H1 (cell line): ENCODE data around the gene RBM10. TPM values are rescaled to one million over a fixed set of nuclear protein-coding genes. Genes with fewer than 3 reads are reported as not detected.

ENCODE experiments used
- CTCF ChIA-PET: fragments of 300-600 bp; sonication (Branson Sonifier 250); formaldehyde crosslinking; loops from one replicate; lab custom pipeline; 2021; ENCODE audit not compliant: partially characterized antibody; lab: Charles Lee
- POLR2A ChIA-PET: fragments of 300-600 bp; sonication (Branson Sonifier 250); formaldehyde crosslinking; loops from one replicate; lab custom pipeline; 2021; ENCODE audit warnings: inconsistent platforms; ENCODE audit not compliant: partially characterized antibody; lab: Charles Lee
- DNase-seq, 2 experiments: peaks; one replicate each; pipeline versions ENCODE4 v3.0.0 to v3.0.0-alpha.2; 2010 to 2022; ENCODE audit warnings: low spot score in 2 of 2, low read depth in 1 of 2, mixed read lengths in 1 of 2
- FAIRE-seq: peaks from 2 replicates; lab custom pipeline; 2011; peaks lifted over from hg19 to GRCh38; lab: Jason Lieb, UNC
- H2AFZ ChIP-seq: 2 replicates; pipeline ENCODE4 v1.8.1; 2012; ENCODE audit warnings: low read length, inconsistent platforms
- H2AK5ac ChIP-seq: 2 replicates; pipeline ENCODE4 v1.6.1; 2013; ENCODE audit warnings: low read depth, low read length
- H2BK120ac ChIP-seq: replicated peaks from 2 replicates; pipeline ENCODE3; 2013; ENCODE audit warnings: low read depth, low read length, inconsistent platforms
- H2BK12ac ChIP-seq: 2 replicates; pipeline ENCODE4 v1.6.1; 2013; ENCODE audit warnings: low read depth, low read length
- H2BK15ac ChIP-seq: 2 replicates; pipeline ENCODE4 v1.6.1; 2013; ENCODE audit warnings: low read length
- H2BK20ac ChIP-seq: 2 replicates; pipeline ENCODE4 v1.6.1; 2013; ENCODE audit warnings: low read length
- H2BK5ac ChIP-seq: 2 replicates; pipeline ENCODE4 v1.6.1; 2013; ENCODE audit warnings: low read depth, low read length
- H3K14ac ChIP-seq: 2 replicates; pipeline ENCODE4 v1.6.1; 2013; ENCODE audit warnings: inconsistent platforms; ENCODE audit not compliant: insufficient read length
- H3K18ac ChIP-seq: 2 replicates; pipeline ENCODE4 v1.6.1; 2013; ENCODE audit warnings: low read length; ENCODE audit errors: extremely low read depth
- H3K23ac ChIP-seq: 2 replicates; pipeline ENCODE4 v1.6.1; 2013; ENCODE audit warnings: inconsistent platforms; ENCODE audit not compliant: insufficient read length
- H3K23me2 ChIP-seq: 2 replicates; pipeline ENCODE4 v1.6.1; 2013; ENCODE audit warnings: low read depth, low read length
- H3K27ac ChIP-seq: 2 replicates; pipeline ENCODE4 v1.6.1; 2011; ENCODE audit warnings: low read depth, low read length, inconsistent platforms
- H3K27me3 ChIP-seq, 4 experiments: replicated peaks in 1 of 4; 1 replicate in 1 of 4; 2 replicates in 3 of 4; pipeline versions ENCODE4 v1.6.1 to v1.8.1; 2011 to 2013; ENCODE audit warnings: low read length in 3 of 4, mild to moderate bottlenecking in 3 of 4, inconsistent platforms in 2 of 4, mixed read lengths in 2 of 4, moderate library complexity in 1 of 4; ENCODE audit not compliant: control insufficient read depth in 3 of 4, insufficient read depth in 3 of 4; ENCODE audit errors: extremely low read depth in 1 of 4
- H3K36me3 ChIP-seq, 4 experiments: 2 replicates each; pipeline versions ENCODE4 v1.6.1 to v1.8.1; 2011 to 2013; ENCODE audit warnings: mild to moderate bottlenecking in 4 of 4, low read length in 3 of 4, moderate library complexity in 2 of 4, control low read depth in 1 of 4, inconsistent platforms in 1 of 4; ENCODE audit not compliant: insufficient read depth in 4 of 4, control insufficient read depth in 2 of 4
- H3K4ac ChIP-seq: replicated peaks from 2 replicates; pipeline ENCODE3; 2013; ENCODE audit warnings: low read length, low read depth, mixed read lengths, inconsistent platforms; ENCODE audit not compliant: insufficient read length
- H3K4me1 ChIP-seq, 4 experiments: replicated peaks in 1 of 4; 1 replicate in 1 of 4; 2 replicates in 3 of 4; pipeline versions ENCODE4 v1.6.1 to v1.8.1; 2011 to 2013; ENCODE audit warnings: low read length in 3 of 4, inconsistent platforms in 2 of 4, mixed read lengths in 1 of 4; ENCODE audit not compliant: insufficient read depth in 4 of 4, control insufficient read depth in 3 of 4
- H3K4me2 ChIP-seq, 2 experiments: 2 replicates each; pipeline versions ENCODE4 v1.6.1 to v1.8.1; 2011 to 2013; ENCODE audit warnings: low read depth in 2 of 2, low read length in 2 of 2, control low read depth in 1 of 2, inconsistent platforms in 1 of 2, mild to moderate bottlenecking in 1 of 2; ENCODE audit not compliant: insufficient read depth in 1 of 2
- H3K4me3 ChIP-seq, 4 experiments: fragments of 200-600, 300-600 bp in 1 of 4; sonication (generic), shearing (Covaris generic), sonication (Bioruptor Twin) in 1 of 4; 2 replicates each; pipeline versions ENCODE4 v1.5.1 to v1.8.1; 2011 to 2016; ENCODE audit warnings: low read length in 4 of 4, low read depth in 3 of 4, control low read depth in 2 of 4, inconsistent platforms in 2 of 4, mild to moderate bottlenecking in 2 of 4, mixed read lengths in 1 of 4, moderate library complexity in 1 of 4; ENCODE audit not compliant: insufficient read depth in 2 of 4; ENCODE audit errors: extremely low read depth in 1 of 4
- H3K56ac ChIP-seq: replicated peaks from 2 replicates; pipeline ENCODE3; 2013; ENCODE audit warnings: low read depth, mild to moderate bottlenecking, mixed read lengths, low read length, inconsistent platforms; ENCODE audit not compliant: insufficient read length
- H3K79me1 ChIP-seq: 2 replicates; pipeline ENCODE4 v1.6.1; 2013; ENCODE audit warnings: low read depth, low read length, control low read depth
- H3K79me2 ChIP-seq, 2 experiments: 2 replicates each; pipeline versions ENCODE4 v1.6.1 to v1.8.1; 2012 to 2013; ENCODE audit warnings: low read length in 2 of 2, mild to moderate bottlenecking in 2 of 2, inconsistent platforms in 1 of 2; ENCODE audit not compliant: insufficient read depth in 2 of 2, control insufficient read depth in 1 of 2
- H3K9ac ChIP-seq, 4 experiments: replicated peaks in 1 of 4; 1 replicate in 1 of 4; 2 replicates in 3 of 4; pipeline versions ENCODE4 v1.6.1 to v1.8.1; 2011 to 2013; ENCODE audit warnings: low read depth in 3 of 4, low read length in 3 of 4, control low read depth in 2 of 4, mild to moderate bottlenecking in 2 of 4, moderate library complexity in 2 of 4, inconsistent platforms in 1 of 4; ENCODE audit errors: extremely low read depth in 1 of 4
- H3K9me3 ChIP-seq, 2 experiments: 2 replicates each; pipeline versions ENCODE4 v1.6.1 to v1.8.1; 2012 to 2013; ENCODE audit warnings: mild to moderate bottlenecking in 2 of 2, moderate library complexity in 2 of 2, control low read depth in 1 of 2, inconsistent platforms in 1 of 2, low read depth in 1 of 2, low read length in 1 of 2, mixed read lengths in 1 of 2; ENCODE audit not compliant: insufficient read depth in 2 of 2
- H4K20me1 ChIP-seq, 2 experiments: replicated peaks in 1 of 2; 2 replicates each; pipeline versions ENCODE3 to v1.8.1; 2011 to 2013; ENCODE audit warnings: inconsistent platforms in 2 of 2, low read length in 2 of 2, mild to moderate bottlenecking in 1 of 2; ENCODE audit not compliant: insufficient read depth in 2 of 2, control insufficient read depth in 1 of 2
- H4K5ac ChIP-seq: 2 replicates; pipeline ENCODE4 v1.6.1; 2013; ENCODE audit warnings: low read length, low read depth, mixed read lengths, inconsistent platforms; ENCODE audit not compliant: insufficient read length
- H4K8ac ChIP-seq: 2 replicates; pipeline ENCODE4 v1.8.0; 2013; ENCODE audit warnings: mild to moderate bottlenecking, moderate library complexity, low read length, inconsistent platforms; ENCODE audit not compliant: insufficient read depth; ENCODE audit errors: extremely low read depth
- H4K91ac ChIP-seq: replicated peaks from 2 replicates; pipeline ENCODE3; 2013; ENCODE audit warnings: low read length, mixed read lengths, inconsistent platforms; ENCODE audit not compliant: insufficient read length
- CBX8 ChIP-seq: fragments of 300-800, 300-1000 bp; sonication (generic); IDR thresholded peaks from 2 replicates; pipeline ENCODE4 v1.7.1; 2016; ENCODE audit warnings: low read depth, low read length, borderline replicate concordance
- POLR2A ChIP-seq, 2 experiments: IDR thresholded peaks; 1 replicate in 1 of 2; 2 replicates in 1 of 2; pipeline ENCODE4 v1.6.1; 2011; ENCODE audit warnings: low read depth in 2 of 2, low read length in 2 of 2, mild to moderate bottlenecking in 2 of 2; ENCODE audit errors: control extremely low read depth in 1 of 2
- POLR2AphosphoS5 ChIP-seq: IDR thresholded peaks from 2 replicates; pipeline ENCODE4 v1.6.1; 2011; ENCODE audit warnings: low read depth, low read length
- RFX5 ChIP-seq: IDR thresholded peaks from 2 replicates; pipeline ENCODE4 v1.6.1; 2011; ENCODE audit warnings: low read depth, low read length, improper control_type of control experiment, borderline replicate concordance
- SP1 ChIP-seq: IDR thresholded peaks from 2 replicates; pipeline ENCODE4 v1.6.1; 2011; ENCODE audit warnings: low read depth, low read length
- SP2 ChIP-seq: IDR thresholded peaks from 2 replicates; pipeline ENCODE4 v1.6.1; 2012; ENCODE audit warnings: mild to moderate bottlenecking, low read length, inconsistent platforms
- TCF12 ChIP-seq: IDR thresholded peaks from 2 replicates; pipeline ENCODE4 v1.6.1; 2011; ENCODE audit warnings: low read depth, mild to moderate bottlenecking, low read length
- WGBS, 2 experiments: shearing (Covaris generic) in 1 of 2; methylation state at CpG; one replicate each; pipeline versions ENCODE4 v1.1.6 to v1.1.7; 2013 to 2015; ENCODE audit warnings: low lambda C conversion rate in 2 of 2, mixed read lengths in 2 of 2, inconsistent platforms in 1 of 2, low coverage in 1 of 2, missing lambda C conversion rate in 1 of 2; ENCODE audit not compliant: insufficient replicate concordance in 2 of 2, insufficient coverage in 1 of 2, insufficient read length in 1 of 2; ENCODE audit errors: extremely low coverage in 1 of 2, missing lambda C conversion rate in 1 of 2; 5-methylcytosine and 5-hydroxymethylcytosine counted together
- polyA plus RNA-seq, 7 experiments: library from polyadenylated mRNA; depleted of rRNA in 3 of 7; stranded (reverse) in 5 of 7; unstranded in 2 of 7; fragments of >200 nt in 5 of 7; fragments of 200-250 nt in 2 of 7; gene quantifications; 1 replicate in 5 of 7; 2 replicates in 1 of 7; 4 replicates in 1 of 7; pipeline versions ENCODE4 v1.2.1 to v1.2.3, GENCODE V29; 2011 to 2013; ENCODE audit warnings: missing spikeins in 2 of 7, mixed read lengths in 2 of 7
- total RNA-seq: library from RNA; stranded (reverse); fragmentation: NEBNext Ultra II Directional; extraction: Animal tissue kit (Norgen Biotek cat#: 25700); gene quantifications from 2 replicates; pipeline ENCODE4 v1.2.1, GENCODE V29; 2021

RBM10 gene
- total and polyA plus RNA-seq, 2 of the 8 experiments (the other 6 are each of a cell fraction or from before 2014, with no cell fraction given): 35.7 to 64.0 TPM

- Histone ChIP-seq H3K14ac (no peak overlapping the region), H2AFZ (peak overlapping the region; percentile 48), H3K27ac (peak overlapping the region; percentile 100), H3K23ac (no peak overlapping the region), H3K79me2 (peaks cover 21 to 40% of the 10 kb centered on the region in 2 experiments), H2BK120ac (no peak overlapping the region), H3K56ac (no peak overlapping the region), H3K23me2 (peaks cover 8% of the 10 kb centered on the region; the same call in 1 of the 2 replicates), H3K4ac (no peak overlapping the region), H2BK12ac (no peak overlapping the region; the same call in 1 of the 2 replicates), H3K27me3 (no peaks in the 10 kb centered on the region), H2BK15ac (no peak overlapping the region), H3K18ac (peak overlapping the region; percentile 97; the same call in 1 of the 2 replicates), H3K9ac (peak overlapping the region; percentile 94 to 98 (median 96)), H4K91ac (no peak overlapping the region), H3K9me3 (no peaks in the 10 kb centered on the region), H2AK5ac (no peak overlapping the region), H4K20me1 (peaks cover 13 to 31% of the 10 kb centered on the region in 2 experiments), H4K8ac (peak overlapping the region; percentile 95; the same call in 1 of the 2 replicates), H2BK20ac (no peak overlapping the region), H3K4me2 (peak overlapping the region; percentile 87 to 88), H4K5ac (peak overlapping the region; percentile 97), H3K4me1 (peaks cover 0 to 8% (median 3%) of the 10 kb centered on the region in 4 experiments; a peak in 6 of 7 replicates), H3K36me3 (peaks cover 10 to 36% (median 23%) of the 10 kb centered on the region in 4 experiments; a peak in 7 of 8 replicates), H3K4me3 (peak overlapping the region; percentile 88 to 98 (median 94)), H3K79me1 (peaks cover 2% of the 10 kb centered on the region; the same call in 1 of the 2 replicates), H2BK5ac (peak overlapping the region; percentile 97)
- ChIA-PET CTCF (interaction anchor here (0.6 to 2.3 kb wide), 4 partner anchors 12 to 167 kb away, joined by 3 to 7 read pairs (median 3); no protein-coding TSS in a partner anchor), POLR2A (interaction anchor here (0.6 to 6.1 kb wide), 24 partner anchors 9 to 356 kb away, joined by 3 to 63 read pairs (median 4); partner anchors contain the start of genes NDUFB11, RBM10 and USP11)
- TF ChIP-seq CBX8 (no peak), TCF12 (no peak), SP1 (peak; percentile 58; the same call in 1 of the 2 replicates), POLR2A (IDR thresholded peaks at IDR 0.05; ENCODE audit: control extremely low read depth in 1 of 2, low read depth in 2 of 2, low read length in 2 of 2) (peak in 1 of 2 experiments; percentile 72; a peak in 1 of 3 replicates), RFX5 (no peak), SP2 (peak; percentile 19; the same call in 1 of the 2 replicates), POLR2AphosphoS5 (peak; percentile 22)
- peak; percentile 94 for FAIRE-seq
- DNase-seq: peak; percentile 90 to 91
- WGBS, 2 experiments: 0% methylated on average over 15 of the region's 31 CpGs; no CpG with 5 or more reads in 1 of the 2 experiments
Observed at GRCh38 chrX:47217852-47218279, 72.8 kb downstream of the RBM10 start.
